SU-DHL-6 (cell line): ENCODE results near the gene GRIK4.

Experiments
- CTCF ChIP-seq: fragments of 200-600 bp; sonication (generic); IDR thresholded peaks from one replicate; pipeline ENCODE4 v1.5.1; 2017; ENCODE audit warnings: antibody characterized with exemption, mild to moderate bottlenecking, low read length, moderate library complexity; ENCODE audit not compliant: insufficient read depth, poor library complexity, severe bottlenecking
- EZH2phosphoT487 ChIP-seq: fragments of 200-600 bp; sonication (generic), shearing (Covaris generic); conservative IDR thresholded peaks from 2 replicates; pipeline ENCODE4 v1.6.1; 2018; ENCODE audit warnings: mild to moderate bottlenecking, antibody characterized with exemption, low read length, moderate library complexity, mixed read lengths

DNA sequence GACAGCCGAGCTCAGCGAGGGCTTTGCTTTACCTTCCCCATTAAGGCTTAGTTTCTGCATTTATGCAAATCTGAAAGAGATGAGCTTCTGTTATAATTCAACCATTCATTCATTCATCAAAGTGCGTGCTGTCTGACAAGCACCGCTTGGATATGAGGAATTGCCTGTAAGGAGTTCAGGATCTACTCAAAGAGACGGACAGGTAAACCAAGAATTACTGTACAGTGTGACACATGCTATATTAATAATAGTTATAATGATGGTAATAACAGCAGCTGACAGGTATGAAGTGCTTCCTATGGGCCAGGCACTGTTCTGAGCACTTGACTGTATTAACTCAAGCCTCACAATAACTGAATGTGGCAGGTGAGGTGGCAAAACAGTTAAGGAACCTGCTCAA is 402.5 kb downstream of the GRIK4 start:
- TF ChIP-seq CTCF (no peak), EZH2phosphoT487 (no peak)
